ENCODE measurements around the gene SERPINB1. TPM values are rescaled to one million over a fixed set of nuclear protein-coding genes. Genes with fewer than 3 reads are reported as not detected.
A peak's percentile ranks its signal among the peaks of the same experiment; 100 is the strongest.
"Not testable (repeated sequence)": the region's sequence is repeated elsewhere in the genome, so short reads cannot be mapped to it uniquely, and the experiment has no call there.

SERPINB1 gene
- polyA plus RNA-seq, 5 donors: 26.7 to 36.5 (median 27.6) TPM

DNA sequence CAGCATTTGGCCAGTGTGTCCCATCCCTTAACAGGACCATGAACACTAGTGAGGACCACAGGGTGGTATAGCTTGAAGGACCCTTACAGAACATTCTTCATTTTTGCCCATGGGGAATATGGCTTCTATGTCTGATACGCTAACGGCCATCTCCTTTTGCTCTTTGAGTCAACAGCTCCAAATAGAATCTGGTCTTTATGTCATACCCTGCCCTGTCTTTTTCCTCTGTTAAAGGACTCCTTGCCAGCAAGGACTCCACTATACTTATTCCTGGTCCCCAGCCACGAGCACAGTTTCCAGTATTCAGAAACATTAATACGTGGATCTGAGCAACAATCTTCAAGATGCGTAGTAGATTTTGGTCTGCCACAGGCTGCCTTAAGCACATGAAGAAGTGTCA, 22.5 kb downstream of the SERPINB1 start:
- DNase-seq: no peak

DNA sequence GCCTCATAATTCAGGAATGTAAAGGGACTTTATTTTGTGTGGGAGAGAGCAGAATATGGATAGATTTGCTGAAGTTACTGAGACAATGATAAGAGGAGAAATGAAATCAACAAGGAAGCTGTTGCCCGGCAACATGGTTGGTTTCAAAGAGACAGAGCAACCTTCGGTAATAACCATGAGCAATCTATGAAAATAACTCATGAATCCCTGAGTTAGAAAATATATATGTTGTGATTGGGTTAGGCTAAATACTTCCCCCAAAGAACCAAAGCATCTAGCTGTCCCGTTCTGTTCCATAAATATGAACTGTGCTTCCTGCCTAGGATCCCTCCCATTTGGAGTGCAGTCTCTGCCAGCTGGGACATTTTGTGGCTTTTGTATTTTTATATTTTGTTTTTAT, 23.1 kb downstream of the SERPINB1 start:
- DNase-seq: peak in 1 of 2 donors; percentile 32

- DNase-seq: no peak
Observed at GRCh38 chr6:2817903-2818443, 23.7 kb downstream of the SERPINB1 start.

DNA sequence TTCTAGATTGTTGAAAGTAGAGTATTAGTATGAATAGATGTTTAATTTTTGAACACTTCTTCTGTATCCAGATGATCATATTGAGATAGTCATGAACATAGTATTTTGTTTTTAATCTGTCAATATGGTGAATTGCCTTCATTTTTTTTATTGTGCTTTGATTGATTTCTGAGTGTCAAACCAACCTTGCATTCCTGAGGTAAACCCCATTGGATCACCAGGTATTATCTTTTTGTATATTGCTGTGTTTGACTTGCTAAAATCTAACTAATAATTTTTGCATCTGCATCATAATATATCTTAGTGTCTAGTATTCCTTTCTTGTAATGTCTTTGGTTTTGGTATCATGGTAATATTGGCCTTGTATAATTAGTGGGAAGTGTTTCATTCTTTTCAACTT, 25.5 kb downstream of the SERPINB1 start:
- no peak for DNase-seq

DNA sequence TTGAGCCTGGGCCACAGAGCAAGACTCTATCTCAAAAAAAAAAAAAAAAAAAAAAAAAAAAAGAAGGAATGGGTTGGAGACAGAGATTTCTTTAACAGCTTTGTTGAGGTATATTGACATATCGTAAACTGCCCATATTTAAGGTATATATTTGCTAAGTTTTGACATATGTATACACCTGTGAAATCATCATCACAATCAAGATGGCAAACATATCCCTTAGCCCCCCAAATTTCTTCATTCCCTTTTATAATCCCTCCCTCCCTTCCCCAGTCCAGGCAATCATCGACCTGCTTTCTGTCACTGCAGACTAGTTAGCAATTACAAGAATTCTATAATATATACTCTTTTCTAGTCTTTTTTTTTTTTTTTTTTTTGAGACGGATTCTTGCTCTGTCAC, 29.0 kb downstream of the SERPINB1 start:
- no peak for DNase-seq

DNA sequence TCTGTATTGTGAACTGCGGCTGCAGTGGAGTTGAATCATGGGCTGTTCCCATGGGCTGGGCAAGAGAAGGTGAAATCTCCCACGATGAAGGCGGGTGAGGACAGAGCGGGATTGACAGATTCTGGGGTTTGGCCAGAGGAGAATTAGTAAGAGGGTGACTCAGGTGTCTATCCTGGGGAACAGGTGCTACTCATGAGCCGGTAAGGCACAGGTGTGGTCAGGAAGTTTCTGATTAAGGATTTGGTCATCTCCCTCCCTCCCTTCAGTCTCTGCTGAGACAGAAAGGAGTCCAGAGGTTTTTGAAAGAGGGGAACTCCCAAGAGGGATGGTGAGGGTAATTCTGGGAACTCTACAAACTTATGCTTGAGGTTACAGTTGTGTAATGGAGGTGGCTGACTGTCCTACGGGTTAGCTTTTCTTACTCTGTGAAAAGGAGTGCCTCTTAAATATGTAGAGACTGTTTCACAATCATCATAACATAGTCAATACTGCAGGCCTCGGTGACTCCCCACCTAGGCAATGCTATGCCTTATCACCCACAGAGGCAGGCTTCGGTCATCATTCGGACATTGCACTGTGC, 31.5 kb downstream of the SERPINB1 start:
- DNase-seq: no peak

GRCh38 chr6:2809015-2809414, 32.6 kb downstream of the SERPINB1 start:
- DNase-seq: no peak

DNA sequence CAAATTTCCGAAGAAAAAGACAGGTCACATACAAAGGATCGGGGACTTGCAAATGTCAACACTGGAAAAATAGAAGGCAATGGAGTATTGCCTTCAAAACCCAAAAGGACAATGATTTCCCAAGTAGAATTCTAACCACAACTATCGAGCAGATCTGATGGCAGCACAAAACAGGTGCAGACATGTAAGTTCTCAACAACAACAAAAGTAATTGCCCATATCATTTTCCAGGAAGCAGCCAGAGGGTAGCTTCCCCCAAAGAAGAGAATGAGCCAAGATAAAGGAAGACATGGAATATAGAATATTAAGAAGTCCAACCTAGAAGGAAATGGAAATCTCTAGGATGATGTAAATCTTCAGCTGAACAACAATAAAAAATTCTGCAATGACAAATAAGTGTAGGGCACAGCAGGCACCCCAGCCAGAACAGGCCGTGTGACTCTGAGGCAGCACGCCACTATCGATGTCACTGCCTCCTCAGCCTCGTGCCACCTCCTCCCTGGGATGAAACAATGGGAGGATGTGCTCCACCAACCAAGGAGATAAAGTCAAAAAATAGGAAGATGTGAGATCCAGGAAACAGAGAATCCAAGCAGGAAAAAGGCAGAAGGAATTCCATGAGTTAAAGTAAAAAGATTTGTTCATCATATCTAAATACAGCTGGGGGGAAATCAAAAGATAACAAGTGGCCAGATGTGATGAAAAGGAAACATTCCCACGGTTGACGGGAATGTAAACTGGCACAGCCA, 34.1 kb downstream of the SERPINB1 start:
- DNase-seq: no peak

- DNase-seq: no peak
Observed at GRCh38 chr6:2806644-2807043, 35.0 kb downstream of the SERPINB1 start.

- DNase-seq: no peak
Observed at GRCh38 chr6:2805031-2805430, 36.6 kb downstream of the SERPINB1 start.

DNA sequence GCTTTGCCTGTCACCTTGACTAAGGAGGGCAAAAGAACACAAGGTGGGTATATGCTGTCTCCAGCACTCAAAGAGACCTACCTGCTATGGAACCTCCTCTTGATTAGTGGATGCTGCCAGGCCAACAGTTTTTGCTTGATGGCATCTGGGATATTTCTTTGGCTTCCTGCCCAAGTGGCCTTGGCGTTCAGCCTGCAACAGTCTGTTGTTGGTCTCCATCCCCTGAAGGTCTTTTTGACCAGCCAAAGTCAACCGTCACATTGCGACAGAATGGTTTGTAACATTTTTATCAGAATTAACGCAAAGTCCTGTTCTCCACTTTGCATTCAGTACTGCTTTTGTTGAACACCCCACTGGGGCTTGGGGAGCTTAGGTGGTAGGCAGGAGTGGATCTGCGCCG, 37.1 kb downstream of the SERPINB1 start:
- DNase-seq: no peak

GRCh38 chr6:2803731-2804429, 37.8 kb downstream of the SERPINB1 start:
- DNase-seq: no peak

DNA sequence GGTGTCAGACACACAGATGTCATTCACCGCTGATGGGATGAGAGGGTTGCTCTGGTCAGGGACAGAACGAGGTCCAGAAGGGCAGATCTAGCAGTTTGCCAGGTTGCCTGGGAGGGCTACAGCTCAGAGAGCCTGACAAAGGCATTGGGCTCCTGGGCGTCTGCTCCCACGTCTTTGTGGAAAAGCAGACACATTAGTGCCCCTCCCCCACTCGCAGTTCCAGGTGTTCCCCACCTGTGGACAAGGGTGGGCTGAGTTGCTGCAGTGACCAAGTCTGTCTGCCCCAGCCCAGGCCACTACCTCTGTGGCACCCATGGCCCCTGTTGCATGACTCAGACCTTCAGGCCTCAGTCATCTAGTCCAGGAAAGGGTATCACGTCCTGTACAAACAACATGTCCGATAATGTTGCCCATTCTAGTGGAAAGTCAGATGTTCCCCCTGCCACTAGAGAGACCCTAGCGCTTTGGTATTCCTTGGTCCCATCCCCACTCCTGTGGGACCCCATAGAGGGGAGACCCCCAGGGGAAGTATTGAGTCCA, 39.1 kb downstream of the SERPINB1 start:
- no peak for DNase-seq

DNA sequence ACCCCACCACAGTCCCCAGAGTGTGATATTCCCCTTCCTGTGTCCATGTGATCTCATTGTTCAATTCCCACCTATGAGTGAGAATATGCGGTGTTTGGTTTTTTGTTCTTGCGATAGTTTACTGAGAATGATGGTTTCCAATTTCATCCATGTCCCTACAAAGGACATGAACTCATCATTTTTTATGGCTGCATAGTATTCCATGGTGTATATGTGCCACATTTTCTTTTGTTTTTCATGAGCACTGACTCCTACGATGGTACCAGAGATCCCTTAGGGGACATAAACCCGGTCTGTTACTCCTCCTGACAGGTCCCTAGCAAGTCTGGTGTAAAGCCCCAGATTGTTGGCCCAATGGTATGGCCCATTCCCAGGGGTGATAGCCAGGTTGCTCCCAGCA, 40.0 kb downstream of the SERPINB1 start:
- DNase-seq: not testable (repeated sequence)

DNA sequence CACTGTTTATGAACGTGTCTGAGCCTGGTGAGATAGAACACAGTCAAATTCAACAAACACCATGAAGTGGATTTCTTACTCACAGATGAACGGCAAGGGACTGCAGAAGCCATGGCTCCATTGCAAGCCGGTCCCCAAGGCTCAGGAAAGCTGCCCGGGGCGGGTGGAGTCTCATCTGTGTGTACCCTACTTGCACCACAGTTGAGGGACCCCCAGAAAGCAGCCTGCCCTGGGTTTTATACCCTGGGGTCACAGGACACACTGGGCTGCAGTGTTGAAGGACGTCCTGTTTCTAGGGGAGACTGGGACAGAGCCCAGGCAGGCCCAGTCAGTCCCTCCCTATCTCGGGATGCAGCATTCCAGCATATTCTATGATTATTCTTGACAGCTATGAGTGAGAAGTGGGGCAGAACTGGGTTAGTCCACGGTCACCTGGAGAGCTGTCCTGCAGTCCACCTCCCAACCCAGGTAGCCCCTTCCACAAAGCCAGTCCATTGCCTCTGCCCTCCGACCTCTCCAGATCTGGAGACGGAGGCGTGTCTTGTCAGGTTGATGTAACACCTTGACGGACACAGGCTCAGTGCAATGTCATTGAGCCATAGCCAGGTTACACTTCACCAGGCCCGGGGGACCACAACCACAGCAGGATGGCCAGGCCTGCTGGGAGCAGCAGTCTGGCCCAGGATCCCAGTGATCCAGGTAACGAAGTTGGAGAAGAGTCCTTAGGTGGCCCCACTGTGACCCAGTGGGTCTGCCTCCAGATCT, 40.9 kb downstream of the SERPINB1 start:
- DNase-seq: no peak

- DNase-seq: no peak
Observed at GRCh38 chr6:2799936-2800527, 41.6 kb downstream of the SERPINB1 start.

- DNase-seq: no peak
Observed at GRCh38 chr6:2798586-2799134, 43.0 kb downstream of the SERPINB1 start.

DNA sequence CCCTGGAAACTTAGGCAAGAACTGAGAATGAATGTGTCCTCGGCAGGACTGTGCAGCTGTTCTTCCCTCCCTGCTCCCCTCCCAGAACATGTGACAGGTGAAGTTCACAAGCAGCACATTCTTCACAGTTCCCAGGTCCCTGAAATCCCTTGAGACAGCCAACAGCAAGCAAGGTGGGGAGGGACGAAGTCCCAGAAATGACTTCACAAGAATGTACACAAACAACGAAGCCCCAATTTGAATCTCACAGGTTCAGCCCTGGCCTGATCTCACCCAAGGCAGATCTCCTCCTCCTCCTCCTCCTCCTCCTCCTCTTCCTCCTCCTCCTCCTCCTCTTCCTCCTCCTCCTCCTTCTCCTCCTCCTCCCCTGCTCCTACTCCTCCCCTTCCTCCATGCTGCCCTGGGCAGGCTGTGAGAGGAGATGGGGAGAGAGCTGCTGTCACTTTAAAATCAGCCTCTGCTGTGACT, 44.1 kb downstream of the SERPINB1 start:
- DNase-seq: no peak

GRCh38 chr6:2796861-2797260, 44.8 kb downstream of the SERPINB1 start:
- no peak for DNase-seq

- no peak for DNase-seq
Observed at GRCh38 chr6:2795956-2796355, 45.7 kb downstream of the SERPINB1 start.

DNA sequence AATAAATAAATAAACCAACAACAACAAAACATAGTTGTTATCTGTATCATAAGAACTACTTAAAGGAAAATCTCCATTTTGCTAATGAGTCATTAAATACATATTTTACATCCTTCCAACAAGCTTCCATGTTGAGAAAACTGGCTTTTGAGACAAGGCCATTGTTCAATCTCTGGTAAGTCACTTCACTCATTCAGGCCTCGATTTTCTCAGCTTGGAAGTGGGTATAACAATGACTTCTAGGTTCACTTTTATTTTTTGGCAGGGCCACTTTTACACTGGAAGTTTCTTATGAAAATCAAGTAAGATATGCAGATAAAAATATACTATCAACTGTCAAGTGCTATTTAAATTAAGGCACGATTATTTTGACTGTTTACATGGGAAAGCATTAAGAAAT, 46.5 kb downstream of the SERPINB1 start:
- no peak for DNase-seq

Measured in right lung (tissue), 5 donors.